ENCODE data around the gene OAS3.

Gene OAS3

GRCh38 chr12:112963227-112963861, 25.1 kb downstream of the OAS3 start:
- no peaks in the 10 kb centered on the region for H3K4me1 ChIP-seq (ENCODE audit: control insufficient read depth, low read depth, low read length)
- peaks cover 12% of the 10 kb centered on the region for H3K9me3 ChIP-seq (ENCODE audit: control insufficient read depth, low read depth, low read length)
- no peaks in the 10 kb centered on the region for H3K27me3 ChIP-seq (ENCODE audit: control insufficient read depth, insufficient read depth, low read length)
- H3K27ac ChIP-seq (ENCODE audit: low read length): no peak overlapping the region
- H3K4me3 ChIP-seq (ENCODE audit: low read length): no peak overlapping the region
- H3K9ac ChIP-seq (ENCODE audit: low read length): no peak overlapping the region
- no peaks in the 10 kb centered on the region for H3K36me3 ChIP-seq (ENCODE audit: control insufficient read depth, low read depth, low read length)

GRCh38 chr12:112964067-112964670, 25.9 kb downstream of the OAS3 start:
- no peak overlapping the region for H3K4me3 ChIP-seq (ENCODE audit: low read length)
- no peak overlapping the region for H3K9ac ChIP-seq (ENCODE audit: low read length)
- no peak overlapping the region for H3K27ac ChIP-seq (ENCODE audit: low read length)
- no peaks in the 10 kb centered on the region for H3K36me3 ChIP-seq (ENCODE audit: control insufficient read depth, low read depth, low read length)
- H3K4me1 ChIP-seq (ENCODE audit: control insufficient read depth, low read depth, low read length): no peaks in the 10 kb centered on the region
- H3K27me3 ChIP-seq (ENCODE audit: control insufficient read depth, insufficient read depth, low read length): no peaks in the 10 kb centered on the region
- H3K9me3 ChIP-seq (ENCODE audit: control insufficient read depth, low read depth, low read length): peaks cover 9% of the 10 kb centered on the region

- no peaks in the 10 kb centered on the region for H3K4me1 ChIP-seq (ENCODE audit: control insufficient read depth, low read depth, low read length)
- H3K9me3 ChIP-seq (ENCODE audit: control insufficient read depth, low read depth, low read length): peaks cover 5% of the 10 kb centered on the region
- H3K9ac ChIP-seq (ENCODE audit: low read length): no peak overlapping the region
- H3K27ac ChIP-seq (ENCODE audit: low read length): no peak overlapping the region
- no peak overlapping the region for H3K4me3 ChIP-seq (ENCODE audit: low read length)
- no peaks in the 10 kb centered on the region for H3K27me3 ChIP-seq (ENCODE audit: control insufficient read depth, insufficient read depth, low read length)
- H3K36me3 ChIP-seq (ENCODE audit: control insufficient read depth, low read depth, low read length): no peaks in the 10 kb centered on the region
These were observed 26.6 kb downstream of the OAS3 start for GRCh38 chr12:112964915-112965314.

GRCh38 chr12:112965643-112966042, 27.4 kb downstream of the OAS3 start:
- Histone ChIP-seq H3K27ac (ENCODE audit: low read length) (no peak overlapping the region), H3K4me1 (ENCODE audit: control insufficient read depth, low read depth, low read length) (no peaks in the 10 kb centered on the region), H3K36me3 (ENCODE audit: control insufficient read depth, low read depth, low read length) (no peaks in the 10 kb centered on the region), H3K27me3 (ENCODE audit: control insufficient read depth, insufficient read depth, low read length) (no peaks in the 10 kb centered on the region), H3K9me3 (ENCODE audit: control insufficient read depth, low read depth, low read length) (no peaks in the 10 kb centered on the region), H3K9ac (ENCODE audit: low read length) (no peak overlapping the region), H3K4me3 (ENCODE audit: low read length) (no peak overlapping the region)

GRCh38 chr12:112967306-112967705, 29.0 kb downstream of the OAS3 start:
- Histone ChIP-seq H3K4me1 (ENCODE audit: control insufficient read depth, low read depth, low read length) (no peaks in the 10 kb centered on the region), H3K9me3 (ENCODE audit: control insufficient read depth, low read depth, low read length) (no peaks in the 10 kb centered on the region), H3K4me3 (ENCODE audit: low read length) (no peak overlapping the region), H3K36me3 (ENCODE audit: control insufficient read depth, low read depth, low read length) (no peaks in the 10 kb centered on the region), H3K9ac (ENCODE audit: low read length) (no peak overlapping the region), H3K27me3 (ENCODE audit: control insufficient read depth, insufficient read depth, low read length) (no peaks in the 10 kb centered on the region), H3K27ac (ENCODE audit: low read length) (no peak overlapping the region)

GRCh38 chr12:112967858-112968257, 29.6 kb downstream of the OAS3 start:
- Histone ChIP-seq H3K9me3 (ENCODE audit: control insufficient read depth, low read depth, low read length) (no peaks in the 10 kb centered on the region), H3K4me3 (ENCODE audit: low read length) (no peak overlapping the region), H3K36me3 (ENCODE audit: control insufficient read depth, low read depth, low read length) (no peaks in the 10 kb centered on the region), H3K4me1 (ENCODE audit: control insufficient read depth, low read depth, low read length) (no peaks in the 10 kb centered on the region), H3K27me3 (ENCODE audit: control insufficient read depth, insufficient read depth, low read length) (no peaks in the 10 kb centered on the region), H3K9ac (ENCODE audit: low read length) (no peak overlapping the region), H3K27ac (ENCODE audit: low read length) (no peak overlapping the region)

GRCh38 chr12:112969547-112970306, 31.5 kb downstream of the OAS3 start:
- Histone ChIP-seq H3K4me1 (ENCODE audit: control insufficient read depth, low read depth, low read length) (no peaks in the 10 kb centered on the region), H3K27ac (ENCODE audit: low read length) (no peak overlapping the region), H3K4me3 (ENCODE audit: low read length) (no peak overlapping the region), H3K9me3 (ENCODE audit: control insufficient read depth, low read depth, low read length) (no peaks in the 10 kb centered on the region), H3K9ac (ENCODE audit: low read length) (no peak overlapping the region), H3K36me3 (ENCODE audit: control insufficient read depth, low read depth, low read length) (no peaks in the 10 kb centered on the region), H3K27me3 (ENCODE audit: control insufficient read depth, insufficient read depth, low read length) (no peaks in the 10 kb centered on the region)

- Histone ChIP-seq H3K36me3 (ENCODE audit: control insufficient read depth, low read depth, low read length) (no peaks in the 10 kb centered on the region), H3K9me3 (ENCODE audit: control insufficient read depth, low read depth, low read length) (no peaks in the 10 kb centered on the region), H3K9ac (ENCODE audit: low read length) (no peak overlapping the region), H3K4me3 (ENCODE audit: low read length) (no peak overlapping the region), H3K27ac (ENCODE audit: low read length) (no peak overlapping the region), H3K4me1 (ENCODE audit: control insufficient read depth, low read depth, low read length) (no peaks in the 10 kb centered on the region), H3K27me3 (ENCODE audit: control insufficient read depth, insufficient read depth, low read length) (no peaks in the 10 kb centered on the region)
These were observed 32.1 kb downstream of the OAS3 start for GRCh38 chr12:112970391-112970790.

- no peak overlapping the region for H3K9ac ChIP-seq (ENCODE audit: low read length)
- no peaks in the 10 kb centered on the region for H3K36me3 ChIP-seq (ENCODE audit: control insufficient read depth, low read depth, low read length)
- H3K27ac ChIP-seq (ENCODE audit: low read length): no peak overlapping the region
- H3K9me3 ChIP-seq (ENCODE audit: control insufficient read depth, low read depth, low read length): no peaks in the 10 kb centered on the region
- no peak overlapping the region for H3K4me3 ChIP-seq (ENCODE audit: low read length)
- no peaks in the 10 kb centered on the region for H3K4me1 ChIP-seq (ENCODE audit: control insufficient read depth, low read depth, low read length)
- H3K27me3 ChIP-seq (ENCODE audit: control insufficient read depth, insufficient read depth, low read length): no peaks in the 10 kb centered on the region
These were observed 33.0 kb downstream of the OAS3 start for GRCh38 chr12:112971248-112971647.

- H3K27ac ChIP-seq (ENCODE audit: low read length): no peak overlapping the region
- no peaks in the 10 kb centered on the region for H3K27me3 ChIP-seq (ENCODE audit: control insufficient read depth, insufficient read depth, low read length)
- no peaks in the 10 kb centered on the region for H3K4me1 ChIP-seq (ENCODE audit: control insufficient read depth, low read depth, low read length)
- H3K4me3 ChIP-seq (ENCODE audit: low read length): no peak overlapping the region
- no peaks in the 10 kb centered on the region for H3K36me3 ChIP-seq (ENCODE audit: control insufficient read depth, low read depth, low read length)
- H3K9me3 ChIP-seq (ENCODE audit: control insufficient read depth, low read depth, low read length): no peaks in the 10 kb centered on the region
- H3K9ac ChIP-seq (ENCODE audit: low read length): no peak overlapping the region
These were observed 34.9 kb downstream of the OAS3 start for GRCh38 chr12:112973011-112973735.

- no peaks in the 10 kb centered on the region for H3K9me3 ChIP-seq (ENCODE audit: control insufficient read depth, low read depth, low read length)
- H3K4me3 ChIP-seq (ENCODE audit: low read length): no peak overlapping the region
- H3K4me1 ChIP-seq (ENCODE audit: control insufficient read depth, low read depth, low read length): no peaks in the 10 kb centered on the region
- H3K36me3 ChIP-seq (ENCODE audit: control insufficient read depth, low read depth, low read length): no peaks in the 10 kb centered on the region
- H3K9ac ChIP-seq (ENCODE audit: low read length): no peak overlapping the region
- H3K27me3 ChIP-seq (ENCODE audit: control insufficient read depth, insufficient read depth, low read length): no peaks in the 10 kb centered on the region
- no peak overlapping the region for H3K27ac ChIP-seq (ENCODE audit: low read length)
These were observed 35.6 kb downstream of the OAS3 start for GRCh38 chr12:112973818-112974231.
